Stimulated activated CD8-positive, alpha-beta memory T cell treated with anti-CD3 and anti-CD28 coated beads, Interleukin-15, amount 100 ng/mL, for 4 hours (primary cell): ENCODE data around the gene WDPCP.
"Not testable (repeated sequence)": the region's sequence is repeated elsewhere in the genome, so short reads cannot be mapped to it uniquely, and the experiment has no call there.

ENCODE experiments used
- DNase-seq, 2 donors: peaks; one replicate each; pipeline ENCODE4 v3.0.0-alpha.2; 2020; ENCODE audit warnings: low read depth in 2 of 2

The WDPCP gene

DNA sequence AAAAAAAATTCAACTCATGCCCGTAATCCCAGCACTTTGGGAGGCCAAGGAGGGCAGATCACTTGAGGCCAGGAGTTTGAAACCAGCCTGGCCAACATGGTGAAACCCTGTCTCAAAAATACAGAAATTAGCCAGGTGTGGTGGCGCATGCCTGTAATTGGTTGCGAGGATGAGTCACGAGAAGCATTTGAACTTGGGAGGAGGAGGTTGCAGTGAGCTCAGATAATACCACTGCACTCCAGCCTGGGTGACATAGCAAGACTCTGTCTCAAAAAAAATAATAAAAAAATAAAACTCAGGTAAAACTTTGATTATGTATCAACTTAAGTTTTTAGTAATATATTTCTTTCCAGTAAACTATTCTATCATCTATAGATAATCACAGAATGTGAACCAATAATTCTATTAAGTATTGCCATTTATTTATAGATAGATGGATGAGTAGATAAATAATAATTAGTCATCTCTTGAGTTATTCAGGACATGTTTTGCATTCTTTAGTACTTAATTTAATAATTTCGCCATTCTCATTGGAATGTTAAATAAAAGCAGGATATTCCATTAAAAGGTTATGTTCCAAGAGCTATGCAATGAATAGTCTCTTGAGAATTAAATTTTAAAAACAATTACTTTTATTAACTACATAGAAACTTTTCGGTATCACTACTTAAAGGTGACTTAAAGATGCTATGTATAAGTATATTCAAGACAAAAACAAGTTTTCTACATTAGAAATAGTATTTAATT is 48.7 kb downstream of the WDPCP start:
- no peak for DNase-seq

DNA sequence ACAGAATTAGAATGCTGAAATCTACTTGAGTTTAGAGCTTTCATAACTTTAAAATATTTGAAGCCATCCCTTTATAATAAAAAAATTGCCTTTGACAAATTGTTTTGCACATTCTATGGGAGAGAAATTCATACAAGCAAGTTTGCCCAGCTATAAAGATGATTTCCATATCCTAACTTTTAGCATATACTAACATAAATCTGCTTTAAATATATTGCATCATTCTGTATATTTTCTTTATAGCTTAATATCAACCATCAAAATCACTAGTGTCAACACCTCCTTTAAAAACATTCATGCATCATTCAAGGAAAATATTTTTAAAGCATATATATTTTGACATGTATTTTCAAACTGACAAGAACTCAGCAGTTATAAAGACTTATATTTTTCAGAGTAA is 49.9 kb downstream of the WDPCP start:
- no peak for DNase-seq

- no peak for DNase-seq
Observed at GRCh38 chr2:63537306-63537705, 51.0 kb downstream of the WDPCP start.

DNA sequence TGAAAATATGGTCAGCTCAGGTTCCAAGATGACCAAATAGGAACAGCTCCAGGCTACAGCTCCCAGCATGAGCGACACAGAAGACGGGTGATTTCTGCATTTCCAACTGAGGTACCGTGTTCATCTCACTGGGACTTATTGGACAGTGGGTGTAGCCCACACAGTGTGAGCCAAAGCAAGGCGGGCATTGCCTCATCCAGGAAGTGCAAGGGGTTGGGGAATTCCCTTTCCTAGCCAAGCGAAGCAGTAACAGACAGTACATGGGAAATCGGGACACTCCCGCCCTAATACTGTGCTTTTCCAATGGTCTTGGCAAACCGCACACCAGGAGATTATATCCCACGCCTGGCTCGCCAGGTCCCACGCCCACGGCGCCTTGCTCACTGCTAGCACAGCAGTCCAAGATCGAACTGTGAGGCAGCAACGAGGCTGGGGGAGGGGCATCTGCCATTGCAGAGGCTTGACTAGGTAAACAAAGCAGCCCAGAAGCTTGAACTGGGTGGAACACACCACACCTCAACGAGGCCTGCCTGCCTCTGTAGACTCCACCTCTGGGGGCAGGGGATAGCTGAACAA is 57.5 kb downstream of the WDPCP start:
- no peak for DNase-seq

DNA sequence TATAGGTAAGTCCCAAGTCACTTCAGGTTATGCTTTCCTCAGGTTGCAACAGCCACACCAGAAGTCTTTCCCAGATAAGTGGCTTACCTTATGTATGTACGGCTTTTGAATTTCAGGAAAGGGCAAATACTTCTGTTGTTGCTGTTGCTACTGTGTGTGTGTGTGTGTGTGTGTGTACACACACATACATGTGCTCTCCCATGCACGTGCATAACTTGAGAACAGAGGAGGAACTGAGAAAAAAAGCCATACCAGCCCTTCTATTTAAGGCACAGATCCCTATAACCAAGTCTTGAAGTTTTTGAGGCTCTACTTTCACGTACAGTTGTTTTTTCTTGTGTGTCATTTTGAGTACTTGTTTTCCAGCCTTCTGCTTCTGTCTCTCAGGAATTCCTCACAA is 62.4 kb downstream of the WDPCP start:
- no peak for DNase-seq

DNA sequence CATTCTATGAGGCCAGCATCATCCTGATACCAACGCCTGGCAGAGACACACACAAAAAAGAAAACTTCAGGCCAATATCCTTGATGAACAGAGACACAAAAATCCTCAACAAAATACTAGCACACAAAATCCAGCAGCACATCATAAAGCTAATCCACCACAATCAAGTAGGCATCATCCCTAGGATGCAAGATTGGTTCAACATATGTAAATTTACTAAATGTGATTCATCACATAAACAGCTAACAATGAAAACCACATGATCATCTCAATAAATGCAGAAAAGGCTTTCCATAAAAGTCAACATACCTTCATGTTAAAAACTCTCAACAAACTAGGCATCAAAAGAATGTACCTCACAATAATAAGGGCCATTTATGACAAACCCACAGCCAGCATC is 65.3 kb downstream of the WDPCP start:
- DNase-seq: no peak

DNA sequence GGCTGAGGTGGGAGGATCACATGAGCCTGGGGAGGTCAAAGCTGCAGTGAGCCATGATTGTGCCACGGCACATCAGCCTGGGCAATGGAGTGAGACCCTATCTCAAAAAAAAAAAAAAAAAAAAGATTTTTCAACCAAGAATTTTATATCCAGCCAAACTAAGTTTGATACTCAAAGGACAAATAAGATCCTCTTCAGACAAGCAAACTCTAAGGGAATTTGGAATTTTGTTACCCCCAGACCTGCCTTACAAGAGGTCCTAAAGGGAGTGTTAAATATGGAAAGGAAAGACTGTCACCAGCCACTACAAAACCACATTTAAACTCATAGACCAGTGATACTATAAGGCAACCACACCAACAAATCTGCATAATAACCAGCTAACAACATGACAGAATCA is 67.5 kb downstream of the WDPCP start:
- no peak for DNase-seq

DNA sequence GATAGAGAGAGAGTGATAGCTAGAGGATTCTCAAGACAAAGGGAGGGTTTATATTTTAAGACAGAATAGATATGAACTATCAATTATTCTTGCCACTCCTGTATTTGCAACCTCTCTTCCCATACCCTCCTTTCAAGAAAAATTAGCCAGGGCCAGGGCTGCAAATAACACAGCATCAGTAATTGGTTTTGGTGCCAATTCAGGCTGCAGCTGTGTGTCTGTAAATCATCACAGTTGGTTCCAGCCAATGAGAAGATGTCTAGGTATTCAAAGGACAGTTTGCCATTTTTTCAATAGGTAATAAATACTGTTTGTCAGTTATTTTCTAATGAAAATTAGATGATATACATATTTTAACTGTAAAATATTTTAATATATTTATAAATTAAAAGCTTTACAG is 73.5 kb downstream of the WDPCP start:
- no peak for DNase-seq

- DNase-seq: no peak
Observed at GRCh38 chr2:63514237-63514716, 74.0 kb downstream of the WDPCP start.

GRCh38 chr2:63506320-63506719 is 82.0 kb downstream of the WDPCP start:
- DNase-seq: no peak

- DNase-seq: no peak
Observed at GRCh38 chr2:63503818-63504217, 84.5 kb downstream of the WDPCP start.

GRCh38 chr2:63500398-63500797 is 87.9 kb downstream of the WDPCP start:
- no peak for DNase-seq

GRCh38 chr2:63497576-63497975 is 90.7 kb downstream of the WDPCP start:
- no peak for DNase-seq

- no peak for DNase-seq
Observed at GRCh38 chr2:63494968-63495367, 93.3 kb downstream of the WDPCP start.

- no peak for DNase-seq
Observed at GRCh38 chr2:63494100-63494499, 94.2 kb downstream of the WDPCP start.

- no peak for DNase-seq
Observed at GRCh38 chr2:63488118-63488713, 100.1 kb downstream of the WDPCP start.

DNA sequence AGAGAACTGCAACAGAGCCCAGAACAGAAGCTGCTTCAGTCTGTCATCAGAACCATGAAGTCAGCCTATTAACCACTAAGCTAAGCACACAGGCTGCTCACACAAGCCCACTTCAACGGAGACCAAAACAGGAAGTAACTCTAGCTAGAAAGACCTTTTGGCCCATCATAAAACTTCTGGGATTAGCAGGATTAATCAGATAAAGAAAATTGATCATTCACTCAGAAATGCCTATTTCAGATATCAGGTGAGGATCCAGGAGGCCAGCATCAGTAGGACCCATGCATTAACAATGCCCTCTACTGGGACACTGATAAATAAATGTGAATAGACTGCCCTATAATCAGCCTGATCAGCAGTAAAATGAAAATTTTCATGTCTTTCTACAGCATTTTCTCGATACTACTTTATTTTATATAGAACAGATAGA is 101.4 kb downstream of the WDPCP start:
- DNase-seq: no peak

GRCh38 chr2:63484901-63485300 is 103.4 kb downstream of the WDPCP start:
- DNase-seq: no peak

DNA sequence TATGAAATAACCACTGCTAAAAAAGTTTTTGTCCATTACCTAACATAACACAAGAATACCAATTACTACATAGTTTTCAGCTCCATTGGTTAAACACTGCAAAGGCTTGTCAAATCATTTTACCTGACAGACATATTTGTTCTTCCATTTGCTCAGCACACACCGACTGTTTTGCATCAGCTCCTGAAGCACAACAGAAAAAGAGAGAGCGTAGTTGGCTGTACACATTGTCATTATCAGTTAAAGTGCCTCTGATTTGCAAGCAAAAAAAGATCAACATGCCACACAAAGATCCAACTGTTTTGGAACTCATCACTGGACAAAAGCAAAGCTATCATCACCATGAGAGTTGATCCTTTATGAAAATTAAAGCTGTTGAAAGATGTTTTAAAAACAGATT is 103.8 kb downstream of the WDPCP start:
- no peak for DNase-seq

GRCh38 chr2:63477686-63478085 is 110.6 kb downstream of the WDPCP start:
- no peak for DNase-seq

- not testable (repeated sequence) for DNase-seq
Observed at GRCh38 chr2:63469313-63469712, 119.0 kb downstream of the WDPCP start.

GRCh38 chr2:63465633-63466032 is 122.6 kb downstream of the WDPCP start:
- no peak for DNase-seq

DNA sequence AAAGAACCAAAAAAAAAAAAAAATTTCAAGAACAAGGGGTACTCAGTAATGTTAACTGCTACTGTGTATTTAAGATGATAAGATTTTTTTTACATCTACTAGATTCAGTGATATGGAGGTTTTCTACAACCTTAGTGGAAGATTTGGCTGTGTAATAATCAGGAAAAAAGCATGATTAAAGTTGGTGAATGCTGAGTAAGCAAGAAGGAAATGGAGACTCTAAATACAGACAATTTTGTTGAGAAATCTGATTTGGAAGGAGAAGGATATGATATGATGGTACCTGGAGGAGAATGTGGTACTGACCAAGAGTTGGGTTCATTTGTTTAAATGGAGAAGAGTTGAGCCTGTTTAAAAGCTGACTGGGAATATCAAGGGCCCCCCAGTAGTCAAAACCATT is 125.1 kb downstream of the WDPCP start:
- DNase-seq: no peak
